ENCODE data around the gene GLI3. TPM values are rescaled to one million over a fixed set of nuclear protein-coding genes. Genes with fewer than 3 reads are reported as not detected.

Gene GLI3
- total RNA-seq, 1 experiment from 2014 or later, result 46.2 TPM

DNA sequence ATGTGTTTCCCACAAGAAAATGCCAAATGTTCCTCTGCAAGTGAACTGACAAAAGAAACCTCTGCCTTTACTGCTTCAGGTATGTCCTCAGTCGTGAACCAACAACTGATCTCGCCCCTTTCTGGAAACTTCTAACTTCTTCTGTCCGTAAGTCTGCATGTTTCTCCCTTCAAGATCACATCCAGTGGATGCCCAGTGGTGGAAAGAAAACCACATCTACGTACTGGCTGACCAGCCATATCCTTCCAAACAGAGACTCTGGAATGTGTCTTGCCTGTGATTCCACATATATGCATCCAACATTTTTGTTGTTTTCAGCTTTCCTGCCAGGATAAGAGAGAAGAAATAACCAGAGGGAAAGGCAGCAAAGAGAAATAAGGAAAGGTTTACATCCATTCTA is 152.7 kb downstream of the GLI3 start (continued):
- TF ChIP-seq, protein P1, sequence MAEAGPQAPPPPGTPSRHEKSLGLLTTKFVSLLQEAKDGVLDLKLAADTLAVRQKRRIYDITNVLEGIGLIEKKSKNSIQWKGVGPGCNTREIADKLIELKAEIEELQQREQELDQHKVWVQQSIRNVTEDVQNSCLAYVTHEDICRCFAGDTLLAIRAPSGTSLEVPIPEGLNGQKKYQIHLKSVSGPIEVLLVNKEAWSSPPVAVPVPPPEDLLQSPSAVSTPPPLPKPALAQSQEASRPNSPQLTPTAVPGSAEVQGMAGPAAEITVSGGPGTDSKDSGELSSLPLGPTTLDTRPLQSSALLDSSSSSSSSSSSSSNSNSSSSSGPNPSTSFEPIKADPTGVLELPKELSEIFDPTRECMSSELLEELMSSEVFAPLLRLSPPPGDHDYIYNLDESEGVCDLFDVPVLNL (CRISPR knock-in tag; IDR thresholded peaks at IDR 0.05; ENCODE audit: borderline replicate concordance, low read depth), result no peak

DNA sequence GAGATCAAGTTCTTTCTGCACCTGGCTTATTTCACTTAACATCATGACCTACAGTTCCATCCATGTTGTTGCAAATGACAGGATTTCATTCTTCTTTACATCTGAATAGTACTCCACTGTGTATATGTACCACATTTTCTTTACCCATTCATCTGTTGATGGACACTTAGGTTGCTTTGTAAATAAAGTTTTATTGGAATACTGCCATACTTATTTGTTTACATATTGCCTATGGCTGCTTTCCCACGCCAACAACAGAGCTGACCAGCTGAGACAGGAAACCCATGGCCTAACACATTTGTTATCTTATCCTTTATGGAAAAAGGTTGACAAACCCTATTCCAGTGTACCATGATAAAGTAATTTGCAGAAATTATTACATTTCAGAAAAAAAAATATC is 153.7 kb downstream of the GLI3 start:
- no peak for ATAC-seq
- H3K4me3 Mint-ChIP-seq, result no peak overlapping the region
- H3K36me3 Mint-ChIP-seq, result no peaks in the 10 kb centered on the region; the same call in 1 of the 2 replicates
- CTCF ChIA-PET, result no interaction called here
- H3K9me3 Mint-ChIP-seq, result peaks cover 3% of the 10 kb centered on the region
- H3K27ac Mint-ChIP-seq, result no peak overlapping the region
- DNase-seq (ENCODE audit: low spot score), result no peak
- POLR2A ChIA-PET, result no interaction called here
- peaks cover 37% of the 10 kb centered on the region for H3K4me1 Mint-ChIP-seq
- H3K27me3 Mint-ChIP-seq (ENCODE audit: low read depth), result peaks cover 23% of the 10 kb centered on the region
- TF ChIP-seq MXD4 (CRISPR knock-in tag; IDR thresholded peaks at IDR 0.05; ENCODE audit: borderline replicate concordance), result no peak
- TF ChIP-seq SOX15 (CRISPR knock-in tag; IDR thresholded peaks at IDR 0.05), result no peak
- TF ChIP-seq, protein P2, sequence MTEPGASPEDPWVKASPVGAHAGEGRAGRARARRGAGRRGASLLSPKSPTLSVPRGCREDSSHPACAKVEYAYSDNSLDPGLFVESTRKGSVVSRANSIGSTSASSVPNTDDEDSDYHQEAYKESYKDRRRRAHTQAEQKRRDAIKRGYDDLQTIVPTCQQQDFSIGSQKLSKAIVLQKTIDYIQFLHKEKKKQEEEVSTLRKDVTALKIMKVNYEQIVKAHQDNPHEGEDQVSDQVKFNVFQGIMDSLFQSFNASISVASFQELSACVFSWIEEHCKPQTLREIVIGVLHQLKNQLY (CRISPR knock-in tag; IDR thresholded peaks at IDR 0.05), result no peak
- TF ChIP-seq TEAD4 (CRISPR knock-in tag; IDR thresholded peaks at IDR 0.05), result no peak
- no peak for TF ChIP-seq TEAD1 (CRISPR knock-in tag; IDR thresholded peaks at IDR 0.05)
- no peak for TF ChIP-seq FOXP1 (CRISPR knock-in tag; IDR thresholded peaks at IDR 0.05; ENCODE audit: borderline replicate concordance)
- no peak for TF ChIP-seq JAZF1 (CRISPR knock-in tag; IDR thresholded peaks at IDR 0.05)
- no peak for TF ChIP-seq NFE2L1 (CRISPR knock-in tag; IDR thresholded peaks at IDR 0.05)
- TF ChIP-seq, protein P3, sequence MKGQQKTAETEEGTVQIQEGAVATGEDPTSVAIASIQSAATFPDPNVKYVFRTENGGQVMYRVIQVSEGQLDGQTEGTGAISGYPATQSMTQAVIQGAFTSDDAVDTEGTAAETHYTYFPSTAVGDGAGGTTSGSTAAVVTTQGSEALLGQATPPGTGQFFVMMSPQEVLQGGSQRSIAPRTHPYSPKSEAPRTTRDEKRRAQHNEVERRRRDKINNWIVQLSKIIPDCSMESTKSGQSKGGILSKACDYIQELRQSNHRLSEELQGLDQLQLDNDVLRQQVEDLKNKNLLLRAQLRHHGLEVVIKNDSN (CRISPR knock-in tag; IDR thresholded peaks at IDR 0.05), result no peak

DNA sequence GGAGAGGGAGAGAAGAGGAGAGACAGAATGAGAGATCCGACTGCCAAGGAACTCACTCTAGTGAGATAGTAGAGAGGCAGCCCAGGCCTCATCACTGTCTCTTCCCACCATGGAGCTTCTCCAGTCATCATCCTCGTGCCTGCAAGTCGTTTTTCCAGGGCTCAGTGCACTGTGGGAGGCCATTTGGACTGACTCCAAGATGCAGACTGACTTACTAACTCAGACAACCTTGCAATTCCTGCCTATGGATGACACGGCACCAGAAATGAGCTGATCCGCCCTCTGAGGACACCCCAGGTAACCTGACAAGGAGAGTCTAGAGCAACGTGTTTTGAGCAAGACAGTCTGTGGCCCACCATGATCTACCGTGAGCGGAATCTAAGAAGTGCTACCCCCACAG is 154.9 kb downstream of the GLI3 start:
- POLR2A ChIA-PET, result no interaction called here
- no peak for DNase-seq (ENCODE audit: low spot score)
- peaks cover 30% of the 10 kb centered on the region for H3K4me1 Mint-ChIP-seq
- no peak for TF ChIP-seq ESRRA (CRISPR knock-in tag; IDR thresholded peaks at IDR 0.05; ENCODE audit: borderline replicate concordance)
- TF ChIP-seq, protein P2 (CRISPR knock-in tag; IDR thresholded peaks at IDR 0.05), result no peak
- TF ChIP-seq JUN (CRISPR knock-in tag; IDR thresholded peaks at IDR 0.05), result no peak
- TF ChIP-seq ZNF263 (CRISPR knock-in tag; IDR thresholded peaks at IDR 0.05; ENCODE audit: low read depth), result no peak
- TF ChIP-seq, protein P4, sequence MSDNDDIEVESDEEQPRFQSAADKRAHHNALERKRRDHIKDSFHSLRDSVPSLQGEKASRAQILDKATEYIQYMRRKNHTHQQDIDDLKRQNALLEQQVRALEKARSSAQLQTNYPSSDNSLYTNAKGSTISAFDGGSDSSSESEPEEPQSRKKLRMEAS (CRISPR knock-in tag; IDR thresholded peaks at IDR 0.05), result no peak
- TF ChIP-seq GRHL2 (CRISPR knock-in tag; IDR thresholded peaks at IDR 0.05; ENCODE audit: insufficient replicate concordance, severe bottlenecking), result no peak
- TF ChIP-seq, protein P5, sequence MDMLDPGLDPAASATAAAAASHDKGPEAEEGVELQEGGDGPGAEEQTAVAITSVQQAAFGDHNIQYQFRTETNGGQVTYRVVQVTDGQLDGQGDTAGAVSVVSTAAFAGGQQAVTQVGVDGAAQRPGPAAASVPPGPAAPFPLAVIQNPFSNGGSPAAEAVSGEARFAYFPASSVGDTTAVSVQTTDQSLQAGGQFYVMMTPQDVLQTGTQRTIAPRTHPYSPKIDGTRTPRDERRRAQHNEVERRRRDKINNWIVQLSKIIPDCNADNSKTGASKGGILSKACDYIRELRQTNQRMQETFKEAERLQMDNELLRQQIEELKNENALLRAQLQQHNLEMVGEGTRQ (CRISPR knock-in tag; IDR thresholded peaks at IDR 0.05), result no peak
- no peak for TF ChIP-seq MYBL2 (CRISPR knock-in tag; IDR thresholded peaks at IDR 0.05)
- TF ChIP-seq, protein P6, sequence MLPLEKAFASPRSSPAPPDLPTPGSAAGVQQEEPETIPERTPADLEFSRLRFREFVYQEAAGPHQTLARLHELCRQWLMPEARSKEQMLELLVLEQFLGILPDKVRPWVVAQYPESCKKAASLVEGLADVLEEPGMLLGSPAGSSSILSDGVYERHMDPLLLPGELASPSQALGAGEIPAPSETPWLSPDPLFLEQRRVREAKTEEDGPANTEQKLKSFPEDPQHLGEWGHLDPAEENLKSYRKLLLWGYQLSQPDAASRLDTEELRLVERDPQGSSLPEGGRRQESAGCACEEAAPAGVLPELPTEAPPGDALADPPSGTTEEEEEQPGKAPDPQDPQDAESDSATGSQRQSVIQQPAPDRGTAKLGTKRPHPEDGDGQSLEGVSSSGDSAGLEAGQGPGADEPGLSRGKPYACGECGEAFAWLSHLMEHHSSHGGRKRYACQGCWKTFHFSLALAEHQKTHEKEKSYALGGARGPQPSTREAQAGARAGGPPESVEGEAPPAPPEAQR (CRISPR knock-in tag; IDR thresholded peaks at IDR 0.05), result no peak
- TF ChIP-seq SMAD3 (CRISPR knock-in tag; IDR thresholded peaks at IDR 0.05; ENCODE audit: borderline replicate concordance), result no peak
- TF ChIP-seq, protein P7, sequence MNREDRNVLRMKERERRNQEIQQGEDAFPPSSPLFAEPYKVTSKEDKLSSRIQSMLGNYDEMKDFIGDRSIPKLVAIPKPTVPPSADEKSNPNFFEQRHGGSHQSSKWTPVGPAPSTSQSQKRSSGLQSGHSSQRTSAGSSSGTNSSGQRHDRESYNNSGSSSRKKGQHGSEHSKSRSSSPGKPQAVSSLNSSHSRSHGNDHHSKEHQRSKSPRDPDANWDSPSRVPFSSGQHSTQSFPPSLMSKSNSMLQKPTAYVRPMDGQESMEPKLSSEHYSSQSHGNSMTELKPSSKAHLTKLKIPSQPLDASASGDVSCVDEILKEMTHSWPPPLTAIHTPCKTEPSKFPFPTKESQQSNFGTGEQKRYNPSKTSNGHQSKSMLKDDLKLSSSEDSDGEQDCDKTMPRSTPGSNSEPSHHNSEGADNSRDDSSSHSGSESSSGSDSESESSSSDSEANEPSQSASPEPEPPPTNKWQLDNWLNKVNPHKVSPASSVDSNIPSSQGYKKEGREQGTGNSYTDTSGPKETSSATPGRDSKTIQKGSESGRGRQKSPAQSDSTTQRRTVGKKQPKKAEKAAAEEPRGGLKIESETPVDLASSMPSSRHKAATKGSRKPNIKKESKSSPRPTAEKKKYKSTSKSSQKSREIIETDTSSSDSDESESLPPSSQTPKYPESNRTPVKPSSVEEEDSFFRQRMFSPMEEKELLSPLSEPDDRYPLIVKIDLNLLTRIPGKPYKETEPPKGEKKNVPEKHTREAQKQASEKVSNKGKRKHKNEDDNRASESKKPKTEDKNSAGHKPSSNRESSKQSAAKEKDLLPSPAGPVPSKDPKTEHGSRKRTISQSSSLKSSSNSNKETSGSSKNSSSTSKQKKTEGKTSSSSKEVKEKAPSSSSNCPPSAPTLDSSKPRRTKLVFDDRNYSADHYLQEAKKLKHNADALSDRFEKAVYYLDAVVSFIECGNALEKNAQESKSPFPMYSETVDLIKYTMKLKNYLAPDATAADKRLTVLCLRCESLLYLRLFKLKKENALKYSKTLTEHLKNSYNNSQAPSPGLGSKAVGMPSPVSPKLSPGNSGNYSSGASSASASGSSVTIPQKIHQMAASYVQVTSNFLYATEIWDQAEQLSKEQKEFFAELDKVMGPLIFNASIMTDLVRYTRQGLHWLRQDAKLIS (CRISPR knock-in tag; IDR thresholded peaks at IDR 0.05; ENCODE audit: borderline replicate concordance), result no peak
- no peak for TF ChIP-seq CREB1 (CRISPR knock-in tag; IDR thresholded peaks at IDR 0.05)
- no peak for TF ChIP-seq ATF1 (CRISPR knock-in tag; IDR thresholded peaks at IDR 0.05)
- no peak for TF ChIP-seq TEAD1 (CRISPR knock-in tag; IDR thresholded peaks at IDR 0.05)
- no peak for TF ChIP-seq NR1H2 (CRISPR knock-in tag; IDR thresholded peaks at IDR 0.05)
- no peak overlapping the region for H3K4me3 Mint-ChIP-seq
- CTCF ChIA-PET, result no interaction called here
- peak overlapping the region; percentile 10; the same call in 1 of the 2 replicates for H3K27ac Mint-ChIP-seq
- peaks cover 11% of the 10 kb centered on the region for H3K27me3 Mint-ChIP-seq (ENCODE audit: low read depth)
- no peak for ATAC-seq
- H3K36me3 Mint-ChIP-seq, result no peaks in the 10 kb centered on the region; the same call in 1 of the 2 replicates
- H3K9me3 Mint-ChIP-seq, result peaks cover 3% of the 10 kb centered on the region

All from WTC11 (cell line).